H9 (cell line): ENCODE results near the gene IL15RA. TPM values are rescaled to one million over a fixed set of nuclear protein-coding genes. Genes with fewer than 3 reads are reported as not detected.

Experiments
- DNase-seq: peaks from one replicate; pipeline ENCODE4 v3.0.0-alpha.2; 2017
- H2AFZ ChIP-seq: one replicate; pipeline ENCODE4 v1.6.1; 2013; ENCODE audit warnings: mild to moderate bottlenecking, low read length, control low read depth, moderate library complexity
- H2AK5ac ChIP-seq: 2 replicates; pipeline ENCODE4 v1.6.1; 2013; ENCODE audit warnings: low read length, control low read depth, mixed read lengths; ENCODE audit not compliant: insufficient read length
- H2BK120ac ChIP-seq: one replicate; pipeline ENCODE4 v1.6.1; 2013; ENCODE audit warnings: low read depth, mild to moderate bottlenecking, low read length, control low read depth, inconsistent platforms; ENCODE audit not compliant: poor library complexity, severe bottlenecking
- H2BK12ac ChIP-seq: 2 replicates; pipeline ENCODE4 v1.6.1; 2013; ENCODE audit warnings: low read length, control low read depth, mixed read lengths, low read depth; ENCODE audit not compliant: insufficient read length
- H2BK15ac ChIP-seq: 2 replicates; pipeline ENCODE4 v1.6.1; 2013; ENCODE audit warnings: low read depth, low read length, control low read depth
- H2BK20ac ChIP-seq: one replicate; pipeline ENCODE4 v1.6.1; 2013; ENCODE audit warnings: low read depth, mild to moderate bottlenecking, low read length, control low read depth, inconsistent platforms; ENCODE audit not compliant: poor library complexity, severe bottlenecking
- H2BK5ac ChIP-seq: 2 replicates; pipeline ENCODE4 v1.6.1; 2013; ENCODE audit warnings: low read length, control low read depth, mixed read lengths; ENCODE audit not compliant: insufficient read length
- H3K14ac ChIP-seq: 2 replicates; pipeline ENCODE4 v1.6.1; 2013; ENCODE audit warnings: low read length, control low read depth; ENCODE audit not compliant: insufficient read depth
- H3K18ac ChIP-seq: 2 replicates; pipeline ENCODE4 v1.6.1; 2013; ENCODE audit warnings: low read depth, mild to moderate bottlenecking, mixed read lengths, low read length, control low read depth; ENCODE audit not compliant: insufficient read length
- H3K23ac ChIP-seq: 2 replicates; pipeline ENCODE4 v1.6.1; 2013; ENCODE audit warnings: low read length, control low read depth, mixed read lengths, low read depth; ENCODE audit not compliant: insufficient read length
- H3K23me2 ChIP-seq: 2 replicates; pipeline ENCODE4 v1.6.1; 2013; ENCODE audit warnings: low read depth, mild to moderate bottlenecking, mixed read lengths, low read length, control low read depth; ENCODE audit not compliant: insufficient read length, poor library complexity, severe bottlenecking
- H3K27ac ChIP-seq: 2 replicates; pipeline ENCODE4 v1.5.1; 2013; ENCODE audit warnings: low read length, control low read depth, mixed read lengths, low read depth; ENCODE audit not compliant: insufficient read length
- H3K27me3 ChIP-seq: 2 replicates; pipeline ENCODE4 v1.6.1; 2013; ENCODE audit warnings: low read length, control low read depth, inconsistent platforms; ENCODE audit not compliant: insufficient read depth
- H3K4ac ChIP-seq: 2 replicates; pipeline ENCODE4 v1.6.1; 2013; ENCODE audit warnings: low read depth, mild to moderate bottlenecking, control low read depth, inconsistent platforms, low read length, moderate library complexity
- H3K4me1 ChIP-seq: 2 replicates; pipeline ENCODE4 v1.6.1; 2013; ENCODE audit warnings: low read length, control low read depth, inconsistent platforms; ENCODE audit not compliant: insufficient read depth
- H3K4me2 ChIP-seq: 2 replicates; pipeline ENCODE4 v1.6.1; 2013; ENCODE audit warnings: low read length, control low read depth, mixed read lengths; ENCODE audit not compliant: insufficient read length, insufficient read depth
- H3K56ac ChIP-seq: 2 replicates; pipeline ENCODE4 v1.6.1; 2013; ENCODE audit warnings: low read depth, mild to moderate bottlenecking, mixed read lengths, low read length, control low read depth; ENCODE audit not compliant: insufficient read length
- H3K79me1 ChIP-seq: 2 replicates; pipeline ENCODE4 v1.6.1; 2013; ENCODE audit warnings: low read depth, mild to moderate bottlenecking, moderate library complexity, low read length, control low read depth, inconsistent platforms; ENCODE audit not compliant: insufficient read depth, poor library complexity, severe bottlenecking
- H3K79me2 ChIP-seq: 2 replicates; pipeline ENCODE4 v1.6.1; 2013; ENCODE audit warnings: low read length, control low read depth, inconsistent platforms; ENCODE audit not compliant: insufficient read depth
- H3K9ac ChIP-seq: 2 replicates; pipeline ENCODE4 v1.6.1; 2013; ENCODE audit warnings: low read length, control low read depth, mixed read lengths; ENCODE audit not compliant: insufficient read length; ENCODE audit errors: extremely low read depth
- H3K9me3 ChIP-seq: one replicate; pipeline ENCODE4 v1.6.1; 2013; ENCODE audit warnings: low read depth, low read length, inconsistent platforms; ENCODE audit not compliant: control insufficient read depth
- H3T11ph ChIP-seq: one replicate; pipeline ENCODE4 v1.6.1; 2013; ENCODE audit warnings: mild to moderate bottlenecking, low read length, control low read depth, inconsistent platforms
- H4K20me1 ChIP-seq: one replicate; pipeline ENCODE4 v1.6.1; 2013; ENCODE audit not compliant: control insufficient read depth, insufficient read length, insufficient read depth
- H4K5ac ChIP-seq: 2 replicates; pipeline ENCODE4 v1.6.1; 2013; ENCODE audit warnings: low read depth, mild to moderate bottlenecking, mixed read lengths, low read length, control low read depth; ENCODE audit not compliant: insufficient read length
- H4K8ac ChIP-seq: replicated peaks from 2 replicates; pipeline ENCODE4 v1.6.1; 2013; ENCODE audit warnings: low read length, control low read depth, mixed read lengths, low read depth; ENCODE audit not compliant: insufficient read length
- H4K91ac ChIP-seq: 2 replicates; pipeline ENCODE4 v1.6.1; 2013; ENCODE audit warnings: low read depth, mild to moderate bottlenecking, moderate library complexity, mixed read lengths, low read length, control low read depth; ENCODE audit not compliant: insufficient read length
- H3K27ac Mint-ChIP-seq, 3 experiments: 2 replicates in 2 of 3; 3 replicates in 1 of 3; pipeline ENCODE4 v1.8.0; 2020 to 2021; ENCODE audit warnings: mixed read lengths in 3 of 3, mild to moderate bottlenecking in 1 of 3, moderate library complexity in 1 of 3
- H3K27me3 Mint-ChIP-seq: 2 replicates; pipeline ENCODE4 v1.8.0; 2021; ENCODE audit warnings: low read depth, mild to moderate bottlenecking, moderate library complexity, mixed read lengths
- H3K36me3 Mint-ChIP-seq, 3 experiments: 2 replicates in 2 of 3; 3 replicates in 1 of 3; pipeline ENCODE4 v1.8.0; 2020 to 2021; ENCODE audit warnings: low read depth in 3 of 3, mixed read lengths in 3 of 3; ENCODE audit not compliant: insufficient read depth in 1 of 3
- H3K4me1 Mint-ChIP-seq, 2 experiments: 2 replicates each; pipeline ENCODE4 v1.8.0; 2020; ENCODE audit warnings: mixed read lengths in 2 of 2
- H3K4me3 Mint-ChIP-seq, 2 experiments: 2 replicates in 1 of 2; 3 replicates in 1 of 2; pipeline ENCODE4 v1.8.0; 2020 to 2021; ENCODE audit warnings: mild to moderate bottlenecking in 2 of 2, mixed read lengths in 2 of 2, moderate library complexity in 1 of 2
- H3K9me3 Mint-ChIP-seq, 2 experiments: 2 replicates in 1 of 2; 3 replicates in 1 of 2; pipeline ENCODE4 v1.8.0; 2020; ENCODE audit warnings: mild to moderate bottlenecking in 2 of 2, mixed read lengths in 2 of 2, moderate library complexity in 1 of 2
- WGBS: extraction: QIAGEN DNeasy Blood & Tissue Kit; methylation state at CpG from one replicate; pipeline ENCODE4 v1.1.7; 2013; ENCODE audit warnings: missing lambda C conversion rate, low lambda C conversion rate, mixed read lengths; ENCODE audit not compliant: insufficient read length; ENCODE audit errors: extremely low coverage; 5-methylcytosine and 5-hydroxymethylcytosine counted together
- total RNA-seq: library from RNA; stranded (reverse); gene quantifications from 2 replicates; pipeline ENCODE4 v1.2.1, GENCODE V29; 2021
- TF ChIP-seq, protein P1 (sequence below): fragments of 200-600 bp; sonication (generic); conservative IDR thresholded peaks from 3 replicates; pipeline ENCODE4 v1.8.0; 2021; ENCODE audit warnings: antibody characterized with exemption, mild to moderate bottlenecking

The IL15RA gene
- total RNA-seq, 1 experiment from 2014 or later: 0.31 TPM

DNA sequence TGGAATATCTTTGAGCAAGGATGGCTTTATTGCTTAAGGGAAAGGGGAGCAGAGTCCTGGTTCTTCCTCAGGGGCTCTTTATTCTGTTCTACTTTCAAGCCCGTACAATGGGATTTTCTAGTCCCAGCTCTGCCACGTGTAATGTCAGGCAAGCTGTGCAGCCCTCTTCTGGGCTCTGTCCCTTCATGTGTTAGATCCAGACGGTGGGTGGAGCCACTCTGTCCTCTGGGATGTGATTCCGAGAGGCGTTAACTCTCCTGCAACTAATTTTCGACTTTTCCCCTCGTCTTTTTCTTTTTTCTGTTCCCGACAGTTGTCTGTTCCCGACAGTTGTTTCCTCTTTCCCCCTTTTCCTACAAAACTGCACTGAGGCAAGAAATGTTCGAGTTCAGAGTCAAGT is 52.5 kb downstream of the IL15RA start:
- Histone ChIP-seq H3K56ac (no peak overlapping the region), H2BK5ac (no peak overlapping the region), H2BK20ac (no peak overlapping the region), H4K91ac (no peak overlapping the region), H3K4me2 (no peak overlapping the region), H3T11ph (no peak overlapping the region), H3K27ac (no peak overlapping the region), H3K9me3 (no peaks in the 10 kb centered on the region), H3K18ac (no peak overlapping the region), H4K5ac (no peak overlapping the region), H2AK5ac (no peak overlapping the region), H4K8ac (no peak overlapping the region), H4K20me1 (no peaks in the 10 kb centered on the region), H3K23me2 (no peaks in the 10 kb centered on the region), H3K27me3 (no peaks in the 10 kb centered on the region), H3K4ac (no peak overlapping the region), H3K79me1 (no peaks in the 10 kb centered on the region), H3K23ac (no peak overlapping the region), H2BK12ac (no peak overlapping the region), H3K14ac (no peak overlapping the region), H2BK120ac (no peak overlapping the region), H3K79me2 (no peaks in the 10 kb centered on the region), H3K9ac (no peak overlapping the region), H3K4me1 (no peaks in the 10 kb centered on the region), H2BK15ac (no peak overlapping the region), H2AFZ (no peak overlapping the region)
- no peaks in the 10 kb centered on the region for H3K4me1 Mint-ChIP-seq
- peaks cover 39 to 98% (median 85%) of the 10 kb centered on the region in 3 experiments; a peak in 6 of 7 replicates for H3K36me3 Mint-ChIP-seq
- WGBS: no CpG with 5 or more reads among the region's 10 CpGs
- TF ChIP-seq, protein P1, sequence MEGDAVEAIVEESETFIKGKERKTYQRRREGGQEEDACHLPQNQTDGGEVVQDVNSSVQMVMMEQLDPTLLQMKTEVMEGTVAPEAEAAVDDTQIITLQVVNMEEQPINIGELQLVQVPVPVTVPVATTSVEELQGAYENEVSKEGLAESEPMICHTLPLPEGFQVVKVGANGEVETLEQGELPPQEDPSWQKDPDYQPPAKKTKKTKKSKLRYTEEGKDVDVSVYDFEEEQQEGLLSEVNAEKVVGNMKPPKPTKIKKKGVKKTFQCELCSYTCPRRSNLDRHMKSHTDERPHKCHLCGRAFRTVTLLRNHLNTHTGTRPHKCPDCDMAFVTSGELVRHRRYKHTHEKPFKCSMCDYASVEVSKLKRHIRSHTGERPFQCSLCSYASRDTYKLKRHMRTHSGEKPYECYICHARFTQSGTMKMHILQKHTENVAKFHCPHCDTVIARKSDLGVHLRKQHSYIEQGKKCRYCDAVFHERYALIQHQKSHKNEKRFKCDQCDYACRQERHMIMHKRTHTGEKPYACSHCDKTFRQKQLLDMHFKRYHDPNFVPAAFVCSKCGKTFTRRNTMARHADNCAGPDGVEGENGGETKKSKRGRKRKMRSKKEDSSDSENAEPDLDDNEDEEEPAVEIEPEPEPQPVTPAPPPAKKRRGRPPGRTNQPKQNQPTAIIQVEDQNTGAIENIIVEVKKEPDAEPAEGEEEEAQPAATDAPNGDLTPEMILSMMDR: no peak
- no peak overlapping the region for H3K27ac Mint-ChIP-seq
- no peaks in the 10 kb centered on the region for H3K9me3 Mint-ChIP-seq
- no peak overlapping the region for H3K4me3 Mint-ChIP-seq
- H3K27me3 Mint-ChIP-seq: no peaks in the 10 kb centered on the region
- DNase-seq: no peak
